RWPE2 (cell line): ENCODE data around the gene FBLIM1.

ENCODE experiments used
- ATAC-seq: fragments of 200-7000 bp; cut with Tn5 transposase; 3 replicates; pipeline ENCODE4 v1.9.1; 2021; ENCODE audit warnings: low read depth
- DNase-seq: peaks from one replicate; pipeline ENCODE4 v3.0.0-alpha.2; 2020; ENCODE audit warnings: low spot score
- H3K27ac ChIP-seq: fragments of 450-650 bp; 2 replicates; pipeline ENCODE4 v1.5.1; 2017; ENCODE audit warnings: mild to moderate bottlenecking; ENCODE audit not compliant: poor library complexity, severe bottlenecking
- H3K27me3 ChIP-seq: fragments of 250-450 bp; sonication (Bioruptor Pico); 2 replicates; pipeline ENCODE4 v1.5.1; 2021; ENCODE audit warnings: mild to moderate bottlenecking, moderate library complexity; ENCODE audit not compliant: insufficient read depth, poor library complexity, severe bottlenecking
- H3K36me3 ChIP-seq: fragments of 250-450 bp; sonication (Bioruptor Pico); 2 replicates; pipeline ENCODE4 v1.5.1; 2020; ENCODE audit warnings: low read depth, mild to moderate bottlenecking, moderate library complexity
- H3K4me1 ChIP-seq: fragments of 250-450 bp; sonication (Bioruptor Pico); 2 replicates; pipeline ENCODE4 v1.5.1; 2021; ENCODE audit warnings: mild to moderate bottlenecking, moderate library complexity; ENCODE audit not compliant: insufficient read depth, poor library complexity, severe bottlenecking
- H3K4me3 ChIP-seq: fragments of 250-450 bp; sonication (Bioruptor Pico); 2 replicates; pipeline ENCODE4 v1.5.1; 2021; ENCODE audit warnings: mild to moderate bottlenecking, moderate library complexity; ENCODE audit not compliant: severe bottlenecking
- H3K9me3 ChIP-seq: fragments of 250-450 bp; sonication (Bioruptor Pico); 2 replicates; pipeline ENCODE4 v1.5.1; 2021; ENCODE audit warnings: mild to moderate bottlenecking, moderate library complexity; ENCODE audit not compliant: severe bottlenecking
- TF ChIP-seq, protein P1 (sequence below): fragments of 450-650 bp; IDR thresholded peaks from one replicate; pipeline ENCODE4 v1.5.1; 2017; ENCODE audit warnings: mild to moderate bottlenecking, moderate library complexity; ENCODE audit not compliant: poor library complexity, severe bottlenecking

Gene FBLIM1

DNA sequence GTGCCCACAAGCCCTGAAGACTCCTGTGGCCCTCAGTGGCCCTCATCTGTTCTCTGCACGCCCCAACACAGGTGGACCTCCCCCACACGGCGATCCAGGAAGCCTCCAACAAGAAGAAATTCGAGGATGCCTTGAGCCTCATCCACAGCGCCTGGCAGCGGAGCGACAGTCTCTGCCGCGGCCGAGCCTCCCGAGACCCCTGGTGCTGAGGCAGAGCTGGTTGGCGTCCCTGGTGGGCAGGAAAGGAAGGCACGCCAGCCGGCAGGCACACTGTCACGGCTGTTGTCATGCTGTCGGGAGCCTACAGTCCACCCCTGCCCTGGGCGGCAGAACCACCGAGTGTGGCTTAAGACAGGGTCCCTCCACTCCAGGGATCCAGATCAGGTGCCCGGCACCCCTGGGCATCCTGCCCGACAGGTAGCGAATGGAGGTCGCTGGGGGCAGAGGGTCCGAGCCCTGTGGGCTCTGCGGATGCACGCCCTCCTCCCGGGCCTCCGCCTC is 24.8 kb upstream of the FBLIM1 start:
- Histone ChIP-seq H3K36me3 (peaks cover 30% of the 10 kb centered on the region), H3K27ac (no peak overlapping the region)

GRCh38 chr1:15734296-15734695 is 24.3 kb upstream of the FBLIM1 start:
- TF ChIP-seq, protein P1, sequence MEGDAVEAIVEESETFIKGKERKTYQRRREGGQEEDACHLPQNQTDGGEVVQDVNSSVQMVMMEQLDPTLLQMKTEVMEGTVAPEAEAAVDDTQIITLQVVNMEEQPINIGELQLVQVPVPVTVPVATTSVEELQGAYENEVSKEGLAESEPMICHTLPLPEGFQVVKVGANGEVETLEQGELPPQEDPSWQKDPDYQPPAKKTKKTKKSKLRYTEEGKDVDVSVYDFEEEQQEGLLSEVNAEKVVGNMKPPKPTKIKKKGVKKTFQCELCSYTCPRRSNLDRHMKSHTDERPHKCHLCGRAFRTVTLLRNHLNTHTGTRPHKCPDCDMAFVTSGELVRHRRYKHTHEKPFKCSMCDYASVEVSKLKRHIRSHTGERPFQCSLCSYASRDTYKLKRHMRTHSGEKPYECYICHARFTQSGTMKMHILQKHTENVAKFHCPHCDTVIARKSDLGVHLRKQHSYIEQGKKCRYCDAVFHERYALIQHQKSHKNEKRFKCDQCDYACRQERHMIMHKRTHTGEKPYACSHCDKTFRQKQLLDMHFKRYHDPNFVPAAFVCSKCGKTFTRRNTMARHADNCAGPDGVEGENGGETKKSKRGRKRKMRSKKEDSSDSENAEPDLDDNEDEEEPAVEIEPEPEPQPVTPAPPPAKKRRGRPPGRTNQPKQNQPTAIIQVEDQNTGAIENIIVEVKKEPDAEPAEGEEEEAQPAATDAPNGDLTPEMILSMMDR: no peak
- no peak for DNase-seq
- no peaks in the 10 kb centered on the region for H3K9me3 ChIP-seq
- H3K4me3 ChIP-seq: no peak overlapping the region
- no peaks in the 10 kb centered on the region for H3K4me1 ChIP-seq
- no peak for ATAC-seq
- H3K27me3 ChIP-seq: no peaks in the 10 kb centered on the region
- H3K36me3 ChIP-seq: peaks cover 29% of the 10 kb centered on the region
- no peak overlapping the region for H3K27ac ChIP-seq

More for the DNA sequence above, 24.8 kb upstream of the FBLIM1 start:
- ATAC-seq (no peak), DNase-seq (peak; percentile 59)
- H3K9me3 ChIP-seq: no peaks in the 10 kb centered on the region
- TF ChIP-seq, protein P1: no peak
- no peaks in the 10 kb centered on the region for H3K4me1 ChIP-seq
- no peak overlapping the region for H3K4me3 ChIP-seq
- no peaks in the 10 kb centered on the region for H3K27me3 ChIP-seq

DNA sequence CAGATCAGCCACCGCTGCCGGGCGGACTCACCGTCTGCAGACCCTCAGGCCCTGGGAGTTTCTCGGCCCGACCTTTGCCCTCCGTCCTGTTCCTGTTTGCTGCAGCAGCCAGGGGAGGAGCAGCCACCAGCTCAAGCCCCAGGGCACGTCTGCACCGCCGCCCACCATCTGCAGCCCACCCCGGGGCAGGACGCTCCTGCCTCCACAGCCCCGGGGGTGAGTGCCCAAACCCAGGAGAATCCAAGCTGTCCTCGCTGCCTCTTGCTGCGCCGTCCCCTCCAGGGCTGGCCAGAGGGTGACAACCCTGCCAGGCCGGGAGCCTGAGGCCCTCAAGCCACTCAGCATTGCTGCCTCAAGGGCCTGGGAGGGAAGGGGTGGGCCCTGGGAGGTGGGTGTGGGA is 23.7 kb upstream of the FBLIM1 start:
- Histone ChIP-seq H3K27me3 (no peaks in the 10 kb centered on the region), H3K27ac (no peak overlapping the region), H3K4me1 (no peaks in the 10 kb centered on the region), H3K9me3 (no peaks in the 10 kb centered on the region), H3K4me3 (no peak overlapping the region), H3K36me3 (peaks cover 24% of the 10 kb centered on the region)
- TF ChIP-seq, protein P1: no peak
- ATAC-seq (no peak), DNase-seq (peak; percentile 60)

- Histone ChIP-seq H3K4me3 (no peak overlapping the region), H3K36me3 (peaks cover 19% of the 10 kb centered on the region), H3K27me3 (no peaks in the 10 kb centered on the region), H3K9me3 (no peaks in the 10 kb centered on the region), H3K4me1 (no peaks in the 10 kb centered on the region), H3K27ac (no peak overlapping the region)
- DNase-seq (peak; percentile 47), ATAC-seq (peak; percentile 7; the same call in 1 of the 3 replicates)
- TF ChIP-seq, protein P1: no peak
Observed at GRCh38 chr1:15735304-15736037, 23.1 kb upstream of the FBLIM1 start.
